IPS-15b (cell line): ENCODE measurements around the gene ARHGEF6.
"Not testable (repeated sequence)": the region's sequence is repeated elsewhere in the genome, so short reads cannot be mapped to it uniquely, and the experiment has no call there.

Source experiments
- H3K27me3 ChIP-seq: one replicate; pipeline ENCODE4 v1.6.1; 2013; ENCODE audit warnings: low read length; ENCODE audit not compliant: control insufficient read depth, insufficient read depth
- H3K36me3 ChIP-seq: one replicate; pipeline ENCODE4 v1.6.1; 2013; ENCODE audit warnings: low read length; ENCODE audit not compliant: control insufficient read depth, insufficient read depth
- H3K4me1 ChIP-seq: one replicate; pipeline ENCODE4 v1.6.1; 2013; ENCODE audit warnings: mild to moderate bottlenecking, low read length; ENCODE audit not compliant: control insufficient read depth, insufficient read depth
- H3K4me3 ChIP-seq: one replicate; pipeline ENCODE4 v1.5.1; 2013; ENCODE audit warnings: low read depth, low read length
- H3K9ac ChIP-seq: one replicate; pipeline ENCODE4 v1.6.1; 2013; ENCODE audit warnings: low read depth, mild to moderate bottlenecking, low read length
- H3K9me3 ChIP-seq: one replicate; pipeline ENCODE4 v1.6.1; 2013; ENCODE audit warnings: mild to moderate bottlenecking, low read length; ENCODE audit not compliant: control insufficient read depth, insufficient read depth

Gene ARHGEF6

DNA sequence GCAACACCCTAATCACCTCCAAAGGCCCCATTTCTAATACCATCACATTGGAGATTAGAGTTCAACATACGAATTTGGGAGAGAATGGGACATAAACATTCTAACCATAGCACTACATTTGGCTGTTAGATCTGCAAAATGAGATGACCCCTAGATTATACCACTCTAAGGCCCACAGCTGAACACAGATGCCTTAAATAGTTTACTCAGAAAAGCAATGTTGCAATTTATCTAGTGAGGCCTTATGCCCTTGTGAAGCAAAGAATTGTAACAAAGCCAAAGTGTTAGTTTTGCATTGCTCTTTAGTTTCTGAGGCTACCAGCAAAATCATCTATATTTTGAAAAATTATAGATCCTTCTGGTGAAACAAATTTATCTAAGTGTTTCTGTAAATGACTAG is 31.6 kb upstream of the ARHGEF6 start:
- H3K27me3 ChIP-seq: no peaks in the 10 kb centered on the region
- H3K4me1 ChIP-seq: no peaks in the 10 kb centered on the region
- no peak overlapping the region for H3K9ac ChIP-seq
- H3K9me3 ChIP-seq: no peaks in the 10 kb centered on the region
- no peaks in the 10 kb centered on the region for H3K36me3 ChIP-seq
- no peak overlapping the region for H3K4me3 ChIP-seq

DNA sequence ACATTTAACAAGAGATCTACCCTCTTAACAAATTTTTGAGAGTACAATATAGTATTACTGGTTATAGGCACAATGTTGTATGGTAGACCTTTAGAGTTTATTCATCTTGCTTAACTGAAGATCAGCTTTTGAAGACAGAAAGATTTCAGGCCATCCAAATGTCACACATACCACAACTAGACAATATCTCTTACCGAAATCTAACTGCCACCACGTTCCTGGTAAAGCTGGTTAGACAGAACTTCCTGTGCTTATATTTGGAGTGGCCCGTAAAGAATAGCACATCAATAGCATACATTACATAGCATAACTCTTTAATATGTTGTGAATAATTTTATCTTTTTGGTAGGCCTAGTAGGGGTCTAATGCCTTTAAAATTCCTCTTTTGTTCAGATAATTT is 29.8 kb upstream of the ARHGEF6 start:
- no peak overlapping the region for H3K9ac ChIP-seq

GRCh38 chrX:136806891-136807410 is 26.2 kb upstream of the ARHGEF6 start:
- Histone ChIP-seq H3K4me3 (no peak overlapping the region), H3K27me3 (no peaks in the 10 kb centered on the region), H3K4me1 (no peaks in the 10 kb centered on the region), H3K9ac (no peak overlapping the region), H3K9me3 (no peaks in the 10 kb centered on the region), H3K36me3 (no peaks in the 10 kb centered on the region)

More for the DNA sequence above, 29.8 kb upstream of the ARHGEF6 start:
- H3K27me3 ChIP-seq: no peaks in the 10 kb centered on the region
- H3K4me3 ChIP-seq: no peak overlapping the region
- H3K36me3 ChIP-seq: no peaks in the 10 kb centered on the region
- H3K9me3 ChIP-seq: no peaks in the 10 kb centered on the region
- H3K4me1 ChIP-seq: no peaks in the 10 kb centered on the region

GRCh38 chrX:136802515-136802914 is 21.8 kb upstream of the ARHGEF6 start:
- H3K27me3 ChIP-seq: no peaks in the 10 kb centered on the region
- H3K9ac ChIP-seq: no peak overlapping the region
- no peaks in the 10 kb centered on the region for H3K9me3 ChIP-seq
- no peaks in the 10 kb centered on the region for H3K36me3 ChIP-seq
- H3K4me1 ChIP-seq: no peaks in the 10 kb centered on the region
- H3K4me3 ChIP-seq: no peak overlapping the region

DNA sequence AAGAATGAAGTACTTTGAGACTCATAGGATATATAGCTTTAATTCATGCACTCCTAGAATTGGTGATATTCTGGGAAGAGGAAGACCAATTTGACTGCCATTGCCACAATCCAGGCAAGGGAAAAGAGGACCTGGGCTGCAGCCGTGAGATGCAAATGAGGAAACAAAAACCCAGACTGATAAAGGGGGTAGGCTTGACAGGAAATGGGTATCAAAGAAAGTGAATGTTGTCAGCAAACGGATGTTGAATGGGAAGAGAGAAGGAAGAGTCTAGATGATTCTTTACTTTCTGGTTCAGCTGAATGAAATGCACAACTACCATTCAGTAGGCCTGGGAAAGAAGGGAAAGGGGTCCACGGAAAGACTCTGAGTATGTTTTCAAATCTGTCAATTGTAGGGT is 17.1 kb upstream of the ARHGEF6 start:
- Histone ChIP-seq H3K36me3 (no peaks in the 10 kb centered on the region), H3K9ac (no peak overlapping the region), H3K27me3 (no peaks in the 10 kb centered on the region), H3K4me1 (peaks cover 3% of the 10 kb centered on the region), H3K9me3 (no peaks in the 10 kb centered on the region), H3K4me3 (no peak overlapping the region)

DNA sequence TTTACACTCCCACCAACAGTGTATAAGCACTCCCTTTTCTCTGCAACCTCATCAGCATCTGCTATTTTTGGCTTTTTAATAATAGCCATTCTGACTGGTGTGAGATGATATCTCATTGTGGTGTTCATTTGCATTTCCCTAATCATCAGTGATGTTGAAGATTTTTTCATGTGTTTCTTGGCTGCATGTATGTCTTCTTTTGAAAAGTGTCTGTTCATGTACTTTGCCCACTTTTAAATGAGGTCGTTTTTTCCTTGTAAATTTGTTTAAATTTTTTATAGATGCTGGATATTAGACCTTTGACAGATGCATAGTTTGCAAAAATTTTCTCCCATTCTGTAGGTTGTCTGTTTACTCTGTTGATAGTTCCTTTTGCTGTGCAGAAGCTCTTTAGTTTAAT is 14.4 kb upstream of the ARHGEF6 start:
- not testable (repeated sequence) for H3K9ac ChIP-seq, H3K36me3 ChIP-seq, H3K9me3 ChIP-seq, H3K27me3 ChIP-seq, H3K4me1 ChIP-seq, H3K4me3 ChIP-seq

DNA sequence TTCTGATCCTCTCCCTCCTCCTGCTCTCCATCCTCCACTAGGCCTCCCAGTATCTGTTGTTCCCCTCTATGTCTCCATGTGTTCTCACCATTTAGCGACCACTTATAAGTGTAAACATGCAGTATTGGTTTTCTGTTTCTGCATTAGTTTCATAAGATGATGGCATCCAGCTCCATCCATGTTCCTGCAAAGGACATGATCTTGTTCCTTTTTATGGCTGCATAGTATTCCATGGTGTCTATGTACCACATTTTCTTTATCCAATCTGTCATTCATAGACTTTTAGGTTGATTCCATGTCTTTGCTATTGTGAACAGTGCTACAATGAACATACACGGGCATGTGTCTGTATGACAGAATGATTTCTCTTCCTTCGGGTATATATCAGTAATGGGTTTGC is 13.9 kb upstream of the ARHGEF6 start:
- not testable (repeated sequence) for H3K9ac ChIP-seq, H3K27me3 ChIP-seq

GRCh38 chrX:136794080-136794479 is 13.3 kb upstream of the ARHGEF6 start:
- H3K4me3 ChIP-seq: no peak overlapping the region
- H3K9ac ChIP-seq: no peak overlapping the region
- H3K4me1 ChIP-seq: peaks cover 3% of the 10 kb centered on the region
- H3K36me3 ChIP-seq: no peaks in the 10 kb centered on the region
- no peaks in the 10 kb centered on the region for H3K27me3 ChIP-seq
- H3K9me3 ChIP-seq: no peaks in the 10 kb centered on the region

More for the DNA sequence above, 13.9 kb upstream of the ARHGEF6 start:
- H3K9me3 ChIP-seq, H3K4me3 ChIP-seq, H3K36me3 ChIP-seq, H3K4me1 ChIP-seq: not testable (repeated sequence)

GRCh38 chrX:136789856-136790255 is 9.1 kb upstream of the ARHGEF6 start:
- no peak overlapping the region for H3K4me3 ChIP-seq
- no peaks in the 10 kb centered on the region for H3K27me3 ChIP-seq
- no peaks in the 10 kb centered on the region for H3K36me3 ChIP-seq
- H3K9ac ChIP-seq: no peak overlapping the region
- H3K9me3 ChIP-seq: peaks cover 4% of the 10 kb centered on the region
- H3K4me1 ChIP-seq: peaks cover 3% of the 10 kb centered on the region

GRCh38 chrX:136784231-136784630 is 3.5 kb upstream of the ARHGEF6 start:
- Histone ChIP-seq H3K4me1 (no peaks in the 10 kb centered on the region), H3K36me3 (no peaks in the 10 kb centered on the region)

DNA sequence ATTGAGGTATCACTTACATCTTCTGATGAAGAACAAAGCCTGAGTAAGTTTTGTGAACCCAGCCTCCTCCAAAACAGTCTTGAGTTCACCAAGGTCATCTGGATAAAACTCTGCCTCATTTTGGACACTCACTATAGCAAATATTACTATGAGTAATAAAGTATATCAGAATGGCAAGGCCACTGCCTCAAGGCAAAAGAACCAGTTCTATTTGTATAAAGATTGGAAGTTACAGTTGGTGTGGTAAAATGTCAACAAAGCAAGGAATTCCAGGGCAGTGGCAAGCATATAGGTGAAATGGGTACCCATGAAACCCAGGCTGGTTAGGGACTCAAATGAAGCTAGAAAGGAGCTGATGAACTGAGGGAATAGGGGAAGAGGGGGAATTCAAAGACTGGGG is 2.4 kb upstream of the ARHGEF6 start:
- no peak overlapping the region for H3K9ac ChIP-seq
- no peaks in the 10 kb centered on the region for H3K27me3 ChIP-seq
- no peaks in the 10 kb centered on the region for H3K36me3 ChIP-seq
- no peaks in the 10 kb centered on the region for H3K4me1 ChIP-seq
- H3K9me3 ChIP-seq: peaks cover under 1% of the 10 kb centered on the region
- H3K4me3 ChIP-seq: no peak overlapping the region

More at GRCh38 chrX:136784231-136784630, 3.5 kb upstream of the ARHGEF6 start:
- Histone ChIP-seq H3K27me3 (no peaks in the 10 kb centered on the region), H3K9me3 (peaks cover 4% of the 10 kb centered on the region), H3K4me3 (no peak overlapping the region), H3K9ac (no peak overlapping the region)

DNA sequence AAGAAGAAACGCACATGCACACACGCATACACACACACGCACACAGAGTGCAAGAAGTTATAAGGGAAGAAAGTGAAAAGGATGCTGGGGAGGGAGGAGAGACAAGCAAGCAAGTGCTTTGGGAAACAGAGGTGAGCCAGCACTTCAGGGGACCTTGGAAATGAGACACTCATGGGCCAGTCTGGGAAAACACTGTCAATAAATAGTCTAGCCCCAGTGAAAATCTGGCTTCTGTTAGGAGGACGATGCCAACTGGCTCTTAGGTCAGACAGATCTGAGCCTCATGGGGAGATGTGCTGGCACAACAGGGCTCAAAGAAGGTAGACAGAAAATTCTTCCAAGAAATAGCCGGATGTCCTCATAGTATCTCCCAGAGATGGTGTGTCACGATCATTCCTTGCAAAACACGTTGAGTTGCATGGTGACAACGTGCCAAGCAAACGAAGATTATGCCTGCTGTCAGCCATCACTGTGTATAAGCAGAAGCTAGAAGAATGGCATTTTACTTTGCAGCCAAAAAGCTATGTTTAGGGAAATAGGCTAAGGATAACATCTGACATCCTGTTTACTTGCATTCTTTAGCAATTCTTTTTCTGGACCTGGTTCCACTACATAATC is 557 bp upstream of the ARHGEF6 start:
- no peak overlapping the region for H3K9ac ChIP-seq
- no peak overlapping the region for H3K4me3 ChIP-seq
- no peaks in the 10 kb centered on the region for H3K27me3 ChIP-seq
- H3K36me3 ChIP-seq: no peaks in the 10 kb centered on the region
- no peaks in the 10 kb centered on the region for H3K4me1 ChIP-seq
- no peaks in the 10 kb centered on the region for H3K9me3 ChIP-seq
